Measurements from ENCODE around the gene NRGN. TPM values are rescaled to one million over a fixed set of nuclear protein-coding genes. Genes with fewer than 3 reads are reported as not detected.

Gene NRGN
- total RNA-seq, 4 donors from 2014 or later = 0.83 to 5.0 (median 1.5) TPM

- WGBS, 2 donors = 52 to 56% methylated on average over 3 of the region's 3 CpGs
- peaks cover 0 to 4% (median 0%) of the 10 kb centered on the region in 3 donors for H3K9me3 ChIP-seq
- intact Hi-C loops (cut with DNase I) = no loop called here
Measured at GRCh38 chr11:124712392-124712791, 27.4 kb upstream of the NRGN start.

GRCh38 chr11:124716591-124716990 lies 23.2 kb upstream of the NRGN start:
- no peaks in the 10 kb centered on the region for H3K36me3 ChIP-seq
- DNase-seq = no peak
- TF ChIP-seq CTCF (IDR thresholded peaks at IDR 0.05) (no peak), POLR2A (IDR thresholded peaks at IDR 0.05) (no peak)
- H3K4me1 ChIP-seq = peaks cover 0 to 23% (median 11%) of the 10 kb centered on the region in 3 donors
- intact Hi-C loops (cut with DNase I) = no loop called here
- 36 to 76% methylated on average over 3 of the region's 3 CpGs for WGBS, 2 donors
- no peak overlapping the region for H3K27ac ChIP-seq
- peaks cover 0 to 62% (median 3%) of the 10 kb centered on the region in 4 donors for H3K27me3 ChIP-seq
- no peak overlapping the region for H3K4me3 ChIP-seq
- H3K9me3 ChIP-seq = no peaks in the 10 kb centered on the region

More at GRCh38 chr11:124712392-124712791, 27.4 kb upstream of the NRGN start:
- H3K4me1 ChIP-seq = peaks cover 0 to 6% (median 0%) of the 10 kb centered on the region in 3 donors
- DNase-seq = no peak
- H3K27ac ChIP-seq = no peak overlapping the region
- H3K4me3 ChIP-seq = no peak overlapping the region
- H3K27me3 ChIP-seq = peaks cover 0 to 21% (median 0%) of the 10 kb centered on the region in 4 donors
- TF ChIP-seq POLR2A (IDR thresholded peaks at IDR 0.05) (no peak), CTCF (IDR thresholded peaks at IDR 0.05) (no peak)
- no peaks in the 10 kb centered on the region for H3K36me3 ChIP-seq

- WGBS, 2 donors = 21 to 33% methylated on average over 7 of the region's 7 CpGs
- H3K27me3 ChIP-seq = peaks cover 0 to 70% (median 3%) of the 10 kb centered on the region in 4 donors
- no peaks in the 10 kb centered on the region for H3K9me3 ChIP-seq
- peaks cover 0 to 23% (median 11%) of the 10 kb centered on the region in 3 donors for H3K4me1 ChIP-seq
- TF ChIP-seq POLR2A (IDR thresholded peaks at IDR 0.05) (no peak), CTCF (IDR thresholded peaks at IDR 0.05) (no peak)
- DNase-seq = no peak
- H3K36me3 ChIP-seq = no peaks in the 10 kb centered on the region
- intact Hi-C loops (cut with DNase I) = no loop called here
- peak overlapping the region; percentile 18 to 65 (median 38) for H3K4me3 ChIP-seq
- H3K27ac ChIP-seq = peak overlapping the region in 2 of 4 donors; percentile 26 to 60
Measured at GRCh38 chr11:124717421-124717785, 22.3 kb upstream of the NRGN start.

GRCh38 chr11:124717786-124718651 lies 21.7 kb upstream of the NRGN start:
- Histone ChIP-seq H3K4me1 (peaks cover 0 to 23% (median 11%) of the 10 kb centered on the region in 3 donors), H3K9me3 (no peaks in the 10 kb centered on the region), H3K4me3 (peak overlapping the region; percentile 18 to 65 (median 38)), H3K36me3 (no peaks in the 10 kb centered on the region), H3K27ac (peak overlapping the region in 2 of 4 donors; percentile 26 to 60), H3K27me3 (peaks cover 0 to 76% (median 3%) of the 10 kb centered on the region in 4 donors)
- DNase-seq = no peak
- TF ChIP-seq CTCF (IDR thresholded peaks at IDR 0.05) (no peak), POLR2A (IDR thresholded peaks at IDR 0.05) (no peak)
- 1 to 7% methylated on average over 13 of the region's 45 CpGs for WGBS, 2 donors
- intact Hi-C loops (cut with DNase I) = no loop called here

GRCh38 chr11:124718801-124719200 lies 20.9 kb upstream of the NRGN start:
- no peak overlapping the region for H3K4me3 ChIP-seq
- 62 to 64% methylated on average over 10 to 14 of the region's 14 CpGs for WGBS, 2 donors
- H3K9me3 ChIP-seq = no peaks in the 10 kb centered on the region
- H3K4me1 ChIP-seq = peaks cover 0 to 23% (median 11%) of the 10 kb centered on the region in 3 donors
- TF ChIP-seq POLR2A (IDR thresholded peaks at IDR 0.05) = no peak
- no peak for TF ChIP-seq CTCF (IDR thresholded peaks at IDR 0.05)
- intact Hi-C loops (cut with DNase I) = no loop called here
- H3K36me3 ChIP-seq = no peaks in the 10 kb centered on the region
- DNase-seq = no peak
- no peak overlapping the region for H3K27ac ChIP-seq
- H3K27me3 ChIP-seq = peaks cover 0 to 84% (median 3%) of the 10 kb centered on the region in 4 donors
